Measurements from ENCODE around the gene SLC38A3.

Gene SLC38A3

DNA sequence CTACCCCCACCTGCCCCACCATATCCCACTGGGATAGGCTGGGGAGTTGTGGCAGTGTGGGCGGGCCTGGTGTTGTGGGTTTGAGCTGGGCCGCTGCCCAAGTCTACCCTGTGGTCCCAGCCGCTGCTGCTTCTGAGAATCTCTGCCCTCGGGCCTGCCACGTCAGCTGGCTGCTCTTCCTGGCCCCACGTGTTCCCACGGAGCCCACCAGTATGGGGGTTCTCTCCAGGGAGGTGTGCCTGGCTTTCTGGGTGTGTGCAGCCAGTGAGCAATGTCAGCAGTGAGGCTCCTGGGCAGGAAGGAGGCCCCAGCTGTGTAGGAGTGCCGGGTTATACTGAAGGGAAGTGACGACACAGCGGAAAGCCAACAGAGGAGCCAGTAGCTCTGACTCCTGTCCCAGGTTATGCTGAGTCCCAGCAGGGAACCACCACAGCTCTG is 41.5 kb downstream of the SLC38A3 start:
- H3K36me3 ChIP-seq (ENCODE audit: control insufficient read depth, insufficient read depth, low read length): no peaks in the 10 kb centered on the region
- H3K4me2 ChIP-seq (ENCODE audit: low read length): peak overlapping the region; percentile 83
- no peak for TF ChIP-seq CTCF (IDR thresholded peaks at IDR 0.05)
- peaks cover 84% of the 10 kb centered on the region for H3K79me2 ChIP-seq
- peak overlapping the region; percentile 47 for H2AFZ ChIP-seq
- no peak overlapping the region for H3K9ac ChIP-seq
- no peaks in the 10 kb centered on the region for H3K27me3 ChIP-seq (ENCODE audit: control insufficient read depth, insufficient read depth, low read length)
- H3K4me3 ChIP-seq (ENCODE audit: low read depth, low read length): peak overlapping the region; percentile 41
- H3K4me1 ChIP-seq: peaks cover 76% of the 10 kb centered on the region
- peak overlapping the region; percentile 97 for H3K27ac ChIP-seq
- no peaks in the 10 kb centered on the region for H3K9me3 ChIP-seq (ENCODE audit: control insufficient read depth, low read length)

DNA sequence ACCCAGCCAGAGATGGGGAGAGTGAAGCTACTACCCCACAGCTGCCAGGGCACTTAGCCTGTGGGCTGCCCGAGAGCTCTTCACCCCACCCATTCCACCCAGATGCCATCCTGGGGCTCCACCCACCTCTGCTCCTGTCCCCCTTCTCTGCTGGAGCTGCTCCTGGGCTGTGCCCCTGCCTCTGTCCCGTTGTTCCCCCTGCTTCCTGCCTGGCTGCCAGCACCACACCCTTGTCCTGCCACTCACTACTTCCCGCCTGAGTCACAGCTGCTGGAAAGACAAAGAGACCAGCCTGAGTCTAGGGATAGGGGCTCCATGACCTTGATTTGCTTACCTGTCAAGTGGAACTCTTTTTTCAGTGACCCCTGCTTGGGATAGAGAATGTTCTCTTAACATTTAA is 43.3 kb downstream of the SLC38A3 start:
- peaks cover 82% of the 10 kb centered on the region for H3K79me2 ChIP-seq
- H3K9ac ChIP-seq: no peak overlapping the region
- H3K27me3 ChIP-seq (ENCODE audit: control insufficient read depth, insufficient read depth, low read length): no peaks in the 10 kb centered on the region
- H3K4me2 ChIP-seq (ENCODE audit: low read length): peak overlapping the region; percentile 16
- no peak overlapping the region for H3K4me3 ChIP-seq (ENCODE audit: low read depth, low read length)
- TF ChIP-seq CTCF (IDR thresholded peaks at IDR 0.05): no peak
- peak overlapping the region; percentile 97 for H3K27ac ChIP-seq
- no peaks in the 10 kb centered on the region for H3K36me3 ChIP-seq (ENCODE audit: control insufficient read depth, insufficient read depth, low read length)
- H3K4me1 ChIP-seq: peaks cover 66% of the 10 kb centered on the region
- H2AFZ ChIP-seq: no peak overlapping the region
- no peaks in the 10 kb centered on the region for H3K9me3 ChIP-seq (ENCODE audit: control insufficient read depth, low read length)

DNA sequence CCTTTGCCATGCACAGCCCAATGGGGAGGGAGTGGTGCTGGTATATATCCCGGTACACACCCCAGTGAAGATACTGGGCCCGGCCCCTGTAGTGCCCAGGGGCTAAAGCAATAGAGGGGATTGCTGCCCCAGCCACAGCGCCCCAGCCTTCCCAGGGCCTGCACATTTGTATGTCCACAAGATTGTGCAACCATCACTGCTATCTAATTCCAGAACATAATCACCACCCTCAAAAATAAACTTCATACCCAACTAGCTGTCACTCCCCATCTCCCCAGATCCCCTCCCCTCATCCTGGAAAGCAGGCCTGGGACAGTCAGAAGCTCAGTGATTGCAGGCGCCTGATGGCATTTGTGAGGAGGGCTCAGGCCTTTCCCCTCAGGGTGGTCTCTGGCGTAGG is 44.4 kb downstream of the SLC38A3 start:
- Histone ChIP-seq H3K4me2 (ENCODE audit: low read length) (no peak overlapping the region), H2AFZ (no peak overlapping the region), H3K79me2 (peaks cover 71% of the 10 kb centered on the region), H3K36me3 (ENCODE audit: control insufficient read depth, insufficient read depth, low read length) (no peaks in the 10 kb centered on the region), H3K4me1 (peaks cover 59% of the 10 kb centered on the region), H3K27me3 (ENCODE audit: control insufficient read depth, insufficient read depth, low read length) (no peaks in the 10 kb centered on the region), H3K27ac (no peak overlapping the region), H3K9me3 (ENCODE audit: control insufficient read depth, low read length) (no peaks in the 10 kb centered on the region), H3K9ac (no peak overlapping the region), H3K4me3 (ENCODE audit: low read depth, low read length) (no peak overlapping the region)
- no peak for TF ChIP-seq CTCF (IDR thresholded peaks at IDR 0.05)

DNA sequence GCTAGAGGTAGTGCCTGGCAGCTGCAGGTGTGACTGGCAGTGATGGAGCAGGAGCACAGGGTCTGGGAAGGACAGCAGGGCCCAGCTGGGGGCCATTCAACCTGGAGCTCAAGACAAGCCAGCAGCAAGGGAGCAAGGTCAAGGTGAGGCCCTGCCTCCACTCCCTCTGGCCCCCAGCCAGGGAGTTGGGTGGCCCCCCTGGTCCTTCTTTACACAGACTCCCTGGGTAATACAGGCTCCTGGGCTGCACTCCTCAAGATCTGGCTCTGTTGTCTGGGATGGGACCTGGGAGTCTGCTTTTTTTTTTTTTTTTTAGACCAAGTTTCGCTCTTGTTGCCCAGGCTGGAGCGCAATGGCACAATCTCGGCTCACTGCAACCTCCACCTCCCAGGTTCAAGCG is 45.4 kb downstream of the SLC38A3 start:
- Histone ChIP-seq H3K79me2 (peaks cover 65% of the 10 kb centered on the region), H3K4me2 (ENCODE audit: low read length) (no peak overlapping the region), H3K27ac (no peak overlapping the region), H3K9me3 (ENCODE audit: control insufficient read depth, low read length) (no peaks in the 10 kb centered on the region), H2AFZ (no peak overlapping the region), H3K4me1 (peaks cover 49% of the 10 kb centered on the region), H3K36me3 (ENCODE audit: control insufficient read depth, insufficient read depth, low read length) (no peaks in the 10 kb centered on the region), H3K27me3 (ENCODE audit: control insufficient read depth, insufficient read depth, low read length) (no peaks in the 10 kb centered on the region), H3K9ac (no peak overlapping the region), H3K4me3 (ENCODE audit: low read depth, low read length) (no peak overlapping the region)
- no peak for TF ChIP-seq CTCF (IDR thresholded peaks at IDR 0.05)

GRCh38 chr3:50251220-50251619 is 46.1 kb downstream of the SLC38A3 start:
- no peaks in the 10 kb centered on the region for H3K36me3 ChIP-seq (ENCODE audit: control insufficient read depth, insufficient read depth, low read length)
- no peaks in the 10 kb centered on the region for H3K27me3 ChIP-seq (ENCODE audit: control insufficient read depth, insufficient read depth, low read length)
- no peak overlapping the region for H3K27ac ChIP-seq
- H3K4me1 ChIP-seq: peaks cover 42% of the 10 kb centered on the region
- no peak overlapping the region for H3K9ac ChIP-seq
- H3K9me3 ChIP-seq (ENCODE audit: control insufficient read depth, low read length): no peaks in the 10 kb centered on the region
- H3K4me2 ChIP-seq (ENCODE audit: low read length): no peak overlapping the region
- H3K79me2 ChIP-seq: peaks cover 63% of the 10 kb centered on the region
- no peak for TF ChIP-seq CTCF (IDR thresholded peaks at IDR 0.05)
- no peak overlapping the region for H3K4me3 ChIP-seq (ENCODE audit: low read depth, low read length)
- no peak overlapping the region for H2AFZ ChIP-seq
